ENCODE results near the gene KNTC1.
"Not testable (repeated sequence)": the region's sequence is repeated elsewhere in the genome, so short reads cannot be mapped to it uniquely, and the experiment has no call there.

The KNTC1 gene

DNA sequence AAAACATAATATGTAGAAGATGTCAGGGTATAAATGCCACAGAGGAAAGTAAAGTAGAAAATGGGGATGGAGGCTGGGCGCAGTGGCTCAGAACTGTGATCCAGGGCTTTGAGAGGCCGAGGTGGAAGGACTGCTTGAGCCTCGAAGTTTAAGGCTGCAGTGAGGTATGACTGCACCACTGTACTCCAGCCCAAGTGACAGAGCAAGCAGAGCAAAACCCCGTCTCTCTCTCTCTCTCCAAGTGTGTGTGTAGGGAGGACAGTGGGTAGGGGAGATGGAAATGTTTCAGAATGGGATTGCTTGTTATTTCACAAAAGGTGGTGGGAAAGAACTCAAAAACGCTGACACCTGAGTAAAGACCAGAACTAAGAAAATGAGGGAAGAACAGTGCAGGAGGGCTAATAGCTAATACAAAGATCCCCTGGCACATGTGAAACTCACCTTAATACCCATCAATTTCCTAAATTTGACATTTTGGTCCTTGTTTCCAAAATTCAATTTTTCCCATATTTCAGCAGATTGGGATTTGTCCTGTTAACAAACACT is 20.6 kb upstream of the KNTC1 start:
- in situ Hi-C loops (cut with MboI; ENCODE audit: low sequenced_read_pairs, unreplicated experiment), result no loop called here
- TF ChIP-seq, protein P1, sequence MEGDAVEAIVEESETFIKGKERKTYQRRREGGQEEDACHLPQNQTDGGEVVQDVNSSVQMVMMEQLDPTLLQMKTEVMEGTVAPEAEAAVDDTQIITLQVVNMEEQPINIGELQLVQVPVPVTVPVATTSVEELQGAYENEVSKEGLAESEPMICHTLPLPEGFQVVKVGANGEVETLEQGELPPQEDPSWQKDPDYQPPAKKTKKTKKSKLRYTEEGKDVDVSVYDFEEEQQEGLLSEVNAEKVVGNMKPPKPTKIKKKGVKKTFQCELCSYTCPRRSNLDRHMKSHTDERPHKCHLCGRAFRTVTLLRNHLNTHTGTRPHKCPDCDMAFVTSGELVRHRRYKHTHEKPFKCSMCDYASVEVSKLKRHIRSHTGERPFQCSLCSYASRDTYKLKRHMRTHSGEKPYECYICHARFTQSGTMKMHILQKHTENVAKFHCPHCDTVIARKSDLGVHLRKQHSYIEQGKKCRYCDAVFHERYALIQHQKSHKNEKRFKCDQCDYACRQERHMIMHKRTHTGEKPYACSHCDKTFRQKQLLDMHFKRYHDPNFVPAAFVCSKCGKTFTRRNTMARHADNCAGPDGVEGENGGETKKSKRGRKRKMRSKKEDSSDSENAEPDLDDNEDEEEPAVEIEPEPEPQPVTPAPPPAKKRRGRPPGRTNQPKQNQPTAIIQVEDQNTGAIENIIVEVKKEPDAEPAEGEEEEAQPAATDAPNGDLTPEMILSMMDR (IDR thresholded peaks at IDR 0.05; ENCODE audit: borderline replicate concordance, control extremely low read depth, extremely low read depth, insufficient read depth, missing control alignments), result no peak

DNA sequence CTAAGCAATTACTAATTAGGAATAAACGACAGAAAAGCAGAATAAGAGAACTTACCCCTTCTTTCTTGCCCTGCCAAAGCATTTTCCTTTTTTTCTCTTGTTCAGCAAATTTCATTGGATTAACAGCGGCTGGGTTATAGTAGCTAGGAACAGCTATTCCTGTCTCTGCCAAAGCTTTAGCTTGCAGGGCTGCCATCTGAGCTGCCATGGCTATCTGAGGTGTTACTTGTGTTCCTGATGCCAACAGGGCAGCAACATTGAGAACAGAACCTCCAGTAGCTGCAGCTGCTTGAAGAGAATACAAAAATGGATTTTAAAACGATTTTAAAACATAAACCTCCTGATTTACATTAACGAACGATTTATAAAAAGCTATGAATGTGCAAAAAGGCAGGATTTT is 18.9 kb upstream of the KNTC1 start:
- in situ Hi-C loops (cut with MboI; ENCODE audit: low sequenced_read_pairs, unreplicated experiment), result no loop called here
- TF ChIP-seq, protein P1 (IDR thresholded peaks at IDR 0.05; ENCODE audit: borderline replicate concordance, control extremely low read depth, extremely low read depth, insufficient read depth, missing control alignments), result no peak
- DNase-seq (ENCODE audit: low spot score), result no peak

More for the DNA sequence above, 20.6 kb upstream of the KNTC1 start:
- DNase-seq (ENCODE audit: low spot score), result no peak

DNA sequence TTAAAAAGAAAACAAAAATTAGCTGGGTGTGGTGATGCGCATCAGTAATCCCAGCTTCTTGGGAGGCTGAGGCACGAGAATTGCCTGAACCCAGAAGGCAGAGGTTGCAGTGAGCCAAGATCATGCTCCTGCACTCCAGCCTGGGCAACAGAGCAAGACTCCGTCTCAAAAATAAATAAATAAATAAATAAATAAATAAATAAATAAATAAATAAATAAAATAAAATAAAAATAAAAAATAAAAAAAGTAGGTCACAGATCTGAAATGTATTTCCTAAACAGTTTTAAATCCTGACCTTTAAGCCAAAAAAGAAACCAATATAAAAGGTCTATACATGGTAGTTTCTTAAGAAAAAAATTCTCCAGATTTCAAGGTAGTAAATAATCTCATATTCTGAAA is 14.0 kb upstream of the KNTC1 start:
- DNase-seq (ENCODE audit: low spot score); in situ Hi-C loops (cut with MboI; ENCODE audit: low sequenced_read_pairs, unreplicated experiment): not testable (repeated sequence)

DNA sequence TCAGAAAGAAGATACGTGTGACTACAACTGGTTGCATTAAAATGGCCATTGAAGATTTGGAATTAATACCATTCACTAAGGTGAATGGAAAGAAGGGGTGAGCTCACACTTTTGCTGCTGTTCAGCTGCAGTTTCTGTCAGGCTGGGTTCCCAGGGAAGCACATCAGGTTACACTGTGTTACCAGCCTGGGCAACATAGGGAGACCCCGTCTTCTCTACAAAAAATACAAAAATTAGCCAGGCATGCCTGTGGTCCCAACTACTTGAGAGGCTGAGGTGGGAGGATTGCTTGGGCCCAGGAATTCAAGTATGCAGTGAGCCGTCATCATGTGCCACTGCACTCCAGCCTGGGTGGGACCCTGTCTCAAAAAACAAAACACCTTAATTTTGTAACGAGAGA is 13.4 kb upstream of the KNTC1 start:
- in situ Hi-C loops (cut with MboI; ENCODE audit: low sequenced_read_pairs, unreplicated experiment), result no loop called here

DNA sequence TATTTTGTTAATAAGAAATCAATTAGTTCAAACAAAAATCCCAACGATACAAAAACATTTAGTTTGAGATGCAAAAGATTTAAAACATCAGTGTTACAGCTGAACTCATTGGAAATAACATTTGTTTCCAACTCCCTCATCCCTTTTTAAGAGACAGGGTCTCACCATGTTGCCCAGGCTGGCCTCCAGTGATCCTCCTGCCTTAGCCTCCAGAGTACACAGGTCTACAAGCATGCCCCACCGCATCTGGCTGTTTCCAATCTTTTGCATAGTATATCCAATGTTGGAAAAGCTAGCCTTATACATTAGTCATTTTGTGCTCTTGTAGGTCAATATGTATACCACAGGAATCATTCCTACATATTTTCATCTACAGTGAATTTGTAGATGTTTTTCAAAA is 11.8 kb upstream of the KNTC1 start:
- no peak for DNase-seq (ENCODE audit: low spot score)
- in situ Hi-C loops (cut with MboI; ENCODE audit: low sequenced_read_pairs, unreplicated experiment), result no loop called here

More for the DNA sequence above, 13.4 kb upstream of the KNTC1 start:
- TF ChIP-seq, protein P1 (IDR thresholded peaks at IDR 0.05; ENCODE audit: borderline replicate concordance, control extremely low read depth, extremely low read depth, insufficient read depth, missing control alignments), result no peak
- DNase-seq (ENCODE audit: low spot score), result no peak

DNA sequence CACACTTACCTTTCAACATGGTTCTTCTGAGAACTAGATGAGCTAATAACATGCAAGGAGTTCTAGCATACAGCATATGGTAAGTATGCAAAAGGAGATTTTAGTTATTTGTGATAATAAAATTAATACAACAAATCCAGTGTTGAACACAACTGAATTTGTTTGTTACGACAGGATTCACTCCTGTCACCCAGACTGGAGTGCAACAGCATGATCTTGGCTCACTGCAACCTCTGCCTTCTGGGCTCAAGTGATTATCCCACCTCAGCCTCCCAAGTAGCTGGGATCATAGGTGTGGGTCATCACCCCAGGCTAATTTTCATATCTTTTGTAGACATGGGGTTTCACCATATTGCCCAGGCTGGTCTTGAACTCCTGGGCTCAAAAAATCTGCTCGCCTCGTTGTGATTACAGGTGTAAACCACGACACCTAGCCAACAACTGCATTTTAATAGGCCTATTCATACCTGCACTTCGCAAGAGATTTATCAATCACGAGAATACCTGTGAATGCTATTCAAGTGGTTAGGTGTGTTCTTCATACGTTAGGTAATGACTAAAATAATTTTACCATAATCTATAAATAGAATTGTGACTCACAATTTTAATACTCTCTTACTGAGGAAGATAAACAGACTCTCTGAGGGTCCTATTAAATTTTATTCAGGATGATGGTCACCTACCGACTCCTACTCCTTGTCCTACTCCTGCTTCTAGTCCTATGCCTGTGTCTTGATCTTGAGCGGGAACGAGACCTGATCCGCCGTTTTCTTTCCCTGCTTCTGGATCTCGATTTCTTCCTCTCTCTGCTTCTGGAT is 10.3 kb upstream of the KNTC1 start:
- in situ Hi-C loops (cut with MboI; ENCODE audit: low sequenced_read_pairs, unreplicated experiment), result no loop called here
- no peak for DNase-seq (ENCODE audit: low spot score)
- TF ChIP-seq, protein P1 (IDR thresholded peaks at IDR 0.05; ENCODE audit: borderline replicate concordance, control extremely low read depth, extremely low read depth, insufficient read depth, missing control alignments), result no peak

More for the DNA sequence above, 11.8 kb upstream of the KNTC1 start:
- TF ChIP-seq, protein P1 (IDR thresholded peaks at IDR 0.05; ENCODE audit: borderline replicate concordance, control extremely low read depth, extremely low read depth, insufficient read depth, missing control alignments), result no peak

DNA sequence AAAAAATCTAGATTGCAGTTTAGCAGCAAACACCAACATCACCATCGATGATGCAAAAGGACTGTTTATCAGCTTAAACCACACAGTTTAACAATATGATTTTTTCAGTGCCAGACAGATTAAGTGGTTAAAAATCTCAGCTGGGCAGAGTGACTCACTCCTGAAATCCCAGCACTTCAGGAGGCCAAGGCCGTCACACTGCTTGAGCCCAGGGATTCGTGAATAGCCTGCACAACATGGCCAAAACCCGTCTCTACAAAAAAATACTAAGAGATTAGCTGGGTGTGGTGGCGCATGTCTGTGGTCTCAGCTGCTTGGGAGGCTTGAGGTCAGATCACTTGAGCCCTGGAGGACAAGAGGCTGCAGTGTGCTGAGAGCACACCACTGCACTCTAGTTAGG is 9.2 kb upstream of the KNTC1 start:
- TF ChIP-seq, protein P1 (IDR thresholded peaks at IDR 0.05; ENCODE audit: borderline replicate concordance, control extremely low read depth, extremely low read depth, insufficient read depth, missing control alignments), result no peak
- in situ Hi-C loops (cut with MboI; ENCODE audit: low sequenced_read_pairs, unreplicated experiment), result no loop called here
- DNase-seq (ENCODE audit: low spot score), result no peak
